H9 (cell line): Measurements from ENCODE around the gene RAD50. TPM values are rescaled to one million over a fixed set of nuclear protein-coding genes. Genes with fewer than 3 reads are reported as not detected.

ENCODE experiments used
- DNase-seq: peaks from one replicate; pipeline ENCODE4 v3.0.0-alpha.2; 2017
- H2AFZ ChIP-seq: one replicate; pipeline ENCODE4 v1.6.1; 2013; ENCODE audit warnings: mild to moderate bottlenecking, low read length, control low read depth, moderate library complexity
- H2AK5ac ChIP-seq: 2 replicates; pipeline ENCODE4 v1.6.1; 2013; ENCODE audit warnings: low read length, control low read depth, mixed read lengths; ENCODE audit not compliant: insufficient read length
- H2BK120ac ChIP-seq: one replicate; pipeline ENCODE4 v1.6.1; 2013; ENCODE audit warnings: low read depth, mild to moderate bottlenecking, low read length, control low read depth, inconsistent platforms; ENCODE audit not compliant: poor library complexity, severe bottlenecking
- H2BK12ac ChIP-seq: 2 replicates; pipeline ENCODE4 v1.6.1; 2013; ENCODE audit warnings: low read length, control low read depth, mixed read lengths, low read depth; ENCODE audit not compliant: insufficient read length
- H2BK15ac ChIP-seq: 2 replicates; pipeline ENCODE4 v1.6.1; 2013; ENCODE audit warnings: low read depth, low read length, control low read depth
- H2BK20ac ChIP-seq: one replicate; pipeline ENCODE4 v1.6.1; 2013; ENCODE audit warnings: low read depth, mild to moderate bottlenecking, low read length, control low read depth, inconsistent platforms; ENCODE audit not compliant: poor library complexity, severe bottlenecking
- H2BK5ac ChIP-seq: 2 replicates; pipeline ENCODE4 v1.6.1; 2013; ENCODE audit warnings: low read length, control low read depth, mixed read lengths; ENCODE audit not compliant: insufficient read length
- H3K14ac ChIP-seq: 2 replicates; pipeline ENCODE4 v1.6.1; 2013; ENCODE audit warnings: low read length, control low read depth; ENCODE audit not compliant: insufficient read depth
- H3K18ac ChIP-seq: 2 replicates; pipeline ENCODE4 v1.6.1; 2013; ENCODE audit warnings: low read depth, mild to moderate bottlenecking, mixed read lengths, low read length, control low read depth; ENCODE audit not compliant: insufficient read length
- H3K23ac ChIP-seq: 2 replicates; pipeline ENCODE4 v1.6.1; 2013; ENCODE audit warnings: low read length, control low read depth, mixed read lengths, low read depth; ENCODE audit not compliant: insufficient read length
- H3K23me2 ChIP-seq: 2 replicates; pipeline ENCODE4 v1.6.1; 2013; ENCODE audit warnings: low read depth, mild to moderate bottlenecking, mixed read lengths, low read length, control low read depth; ENCODE audit not compliant: insufficient read length, poor library complexity, severe bottlenecking
- H3K27ac ChIP-seq: 2 replicates; pipeline ENCODE4 v1.5.1; 2013; ENCODE audit warnings: low read length, control low read depth, mixed read lengths, low read depth; ENCODE audit not compliant: insufficient read length
- H3K27me3 ChIP-seq: 2 replicates; pipeline ENCODE4 v1.6.1; 2013; ENCODE audit warnings: low read length, control low read depth, inconsistent platforms; ENCODE audit not compliant: insufficient read depth
- H3K4ac ChIP-seq: 2 replicates; pipeline ENCODE4 v1.6.1; 2013; ENCODE audit warnings: low read depth, mild to moderate bottlenecking, control low read depth, inconsistent platforms, low read length, moderate library complexity
- H3K4me1 ChIP-seq: 2 replicates; pipeline ENCODE4 v1.6.1; 2013; ENCODE audit warnings: low read length, control low read depth, inconsistent platforms; ENCODE audit not compliant: insufficient read depth
- H3K4me2 ChIP-seq: 2 replicates; pipeline ENCODE4 v1.6.1; 2013; ENCODE audit warnings: low read length, control low read depth, mixed read lengths; ENCODE audit not compliant: insufficient read length, insufficient read depth
- H3K56ac ChIP-seq: 2 replicates; pipeline ENCODE4 v1.6.1; 2013; ENCODE audit warnings: low read depth, mild to moderate bottlenecking, mixed read lengths, low read length, control low read depth; ENCODE audit not compliant: insufficient read length
- H3K79me1 ChIP-seq: 2 replicates; pipeline ENCODE4 v1.6.1; 2013; ENCODE audit warnings: low read depth, mild to moderate bottlenecking, moderate library complexity, low read length, control low read depth, inconsistent platforms; ENCODE audit not compliant: insufficient read depth, poor library complexity, severe bottlenecking
- H3K79me2 ChIP-seq: 2 replicates; pipeline ENCODE4 v1.6.1; 2013; ENCODE audit warnings: low read length, control low read depth, inconsistent platforms; ENCODE audit not compliant: insufficient read depth
- H3K9ac ChIP-seq: 2 replicates; pipeline ENCODE4 v1.6.1; 2013; ENCODE audit warnings: low read length, control low read depth, mixed read lengths; ENCODE audit not compliant: insufficient read length; ENCODE audit errors: extremely low read depth
- H3K9me3 ChIP-seq: one replicate; pipeline ENCODE4 v1.6.1; 2013; ENCODE audit warnings: low read depth, low read length, inconsistent platforms; ENCODE audit not compliant: control insufficient read depth
- H3T11ph ChIP-seq: one replicate; pipeline ENCODE4 v1.6.1; 2013; ENCODE audit warnings: mild to moderate bottlenecking, low read length, control low read depth, inconsistent platforms
- H4K20me1 ChIP-seq: one replicate; pipeline ENCODE4 v1.6.1; 2013; ENCODE audit not compliant: control insufficient read depth, insufficient read length, insufficient read depth
- H4K5ac ChIP-seq: 2 replicates; pipeline ENCODE4 v1.6.1; 2013; ENCODE audit warnings: low read depth, mild to moderate bottlenecking, mixed read lengths, low read length, control low read depth; ENCODE audit not compliant: insufficient read length
- H4K8ac ChIP-seq: replicated peaks from 2 replicates; pipeline ENCODE4 v1.6.1; 2013; ENCODE audit warnings: low read length, control low read depth, mixed read lengths, low read depth; ENCODE audit not compliant: insufficient read length
- H4K91ac ChIP-seq: 2 replicates; pipeline ENCODE4 v1.6.1; 2013; ENCODE audit warnings: low read depth, mild to moderate bottlenecking, moderate library complexity, mixed read lengths, low read length, control low read depth; ENCODE audit not compliant: insufficient read length
- H3K27ac Mint-ChIP-seq, 3 experiments: 2 replicates in 2 of 3; 3 replicates in 1 of 3; pipeline ENCODE4 v1.8.0; 2020 to 2021; ENCODE audit warnings: mixed read lengths in 3 of 3, mild to moderate bottlenecking in 1 of 3, moderate library complexity in 1 of 3
- H3K27me3 Mint-ChIP-seq: 2 replicates; pipeline ENCODE4 v1.8.0; 2021; ENCODE audit warnings: low read depth, mild to moderate bottlenecking, moderate library complexity, mixed read lengths
- H3K36me3 Mint-ChIP-seq, 3 experiments: 2 replicates in 2 of 3; 3 replicates in 1 of 3; pipeline ENCODE4 v1.8.0; 2020 to 2021; ENCODE audit warnings: low read depth in 3 of 3, mixed read lengths in 3 of 3; ENCODE audit not compliant: insufficient read depth in 1 of 3
- H3K4me1 Mint-ChIP-seq, 2 experiments: 2 replicates each; pipeline ENCODE4 v1.8.0; 2020; ENCODE audit warnings: mixed read lengths in 2 of 2
- H3K4me3 Mint-ChIP-seq, 2 experiments: 2 replicates in 1 of 2; 3 replicates in 1 of 2; pipeline ENCODE4 v1.8.0; 2020 to 2021; ENCODE audit warnings: mild to moderate bottlenecking in 2 of 2, mixed read lengths in 2 of 2, moderate library complexity in 1 of 2
- H3K9me3 Mint-ChIP-seq, 2 experiments: 2 replicates in 1 of 2; 3 replicates in 1 of 2; pipeline ENCODE4 v1.8.0; 2020; ENCODE audit warnings: mild to moderate bottlenecking in 2 of 2, mixed read lengths in 2 of 2, moderate library complexity in 1 of 2
- CTCF ChIP-seq: fragments of 200-600 bp; sonication (generic); conservative IDR thresholded peaks from 3 replicates; pipeline ENCODE4 v1.8.0; 2021; ENCODE audit warnings: antibody characterized with exemption, mild to moderate bottlenecking
- WGBS: extraction: QIAGEN DNeasy Blood & Tissue Kit; methylation state at CpG from one replicate; pipeline ENCODE4 v1.1.7; 2013; ENCODE audit warnings: missing lambda C conversion rate, low lambda C conversion rate, mixed read lengths; ENCODE audit not compliant: insufficient read length; ENCODE audit errors: extremely low coverage; 5-methylcytosine and 5-hydroxymethylcytosine counted together
- total RNA-seq: library from RNA; stranded (reverse); gene quantifications from 2 replicates; pipeline ENCODE4 v1.2.1, GENCODE V29; 2021

The RAD50 gene
- total RNA-seq, 1 experiment from 2014 or later: 46.1 TPM

- H3T11ph ChIP-seq: no peak overlapping the region
- H3K9ac ChIP-seq: no peak overlapping the region
- no CpG with 5 or more reads among the region's 6 CpGs for WGBS
- H4K91ac ChIP-seq: no peak overlapping the region
- H4K5ac ChIP-seq: no peak overlapping the region
- H3K79me2 ChIP-seq: no peaks in the 10 kb centered on the region
- H3K23me2 ChIP-seq: no peaks in the 10 kb centered on the region
- no peak overlapping the region for H2BK12ac ChIP-seq
- H3K27me3 ChIP-seq: no peaks in the 10 kb centered on the region
- no peak overlapping the region for H2BK120ac ChIP-seq
- no peak overlapping the region for H3K27ac ChIP-seq
- no peak overlapping the region for H3K23ac ChIP-seq
- no peak for TF ChIP-seq CTCF
- H3K36me3 Mint-ChIP-seq: no peaks in the 10 kb centered on the region
- no peaks in the 10 kb centered on the region for H3K9me3 Mint-ChIP-seq
- H2AK5ac ChIP-seq: no peak overlapping the region
- no peaks in the 10 kb centered on the region for H3K4me1 ChIP-seq
- no peaks in the 10 kb centered on the region for H4K20me1 ChIP-seq
- no peaks in the 10 kb centered on the region for H3K9me3 ChIP-seq
- H3K4me3 Mint-ChIP-seq: no peak overlapping the region
- peaks cover 14% of the 10 kb centered on the region for H3K27me3 Mint-ChIP-seq
- no peak overlapping the region for H3K4ac ChIP-seq
- H3K4me1 Mint-ChIP-seq: peaks cover 0 to 2% of the 10 kb centered on the region in 2 experiments; a peak in 2 of 4 replicates
- H3K27ac Mint-ChIP-seq: no peak overlapping the region
- no peak overlapping the region for H3K56ac ChIP-seq
- no peak overlapping the region for H3K18ac ChIP-seq
- no peak overlapping the region for H4K8ac ChIP-seq
- no peak overlapping the region for H2BK5ac ChIP-seq
- no peaks in the 10 kb centered on the region for H3K79me1 ChIP-seq
- DNase-seq: no peak
- H3K14ac ChIP-seq: no peak overlapping the region
- no peak overlapping the region for H2BK20ac ChIP-seq
- H2BK15ac ChIP-seq: no peak overlapping the region
- H2AFZ ChIP-seq: no peak overlapping the region
- H3K4me2 ChIP-seq: no peak overlapping the region
Measured at GRCh38 chr5:132528866-132529634, 27.7 kb upstream of the RAD50 start.
